ENCODE data around the gene CCDC172. TPM values are rescaled to one million over a fixed set of nuclear protein-coding genes. Genes with fewer than 3 reads are reported as not detected.
"Not testable (repeated sequence)": the region's sequence is repeated elsewhere in the genome, so short reads cannot be mapped to it uniquely, and the experiment has no call there.

Gene CCDC172
- total RNA-seq, 2 donors from 2014 or later, result not detected

DNA sequence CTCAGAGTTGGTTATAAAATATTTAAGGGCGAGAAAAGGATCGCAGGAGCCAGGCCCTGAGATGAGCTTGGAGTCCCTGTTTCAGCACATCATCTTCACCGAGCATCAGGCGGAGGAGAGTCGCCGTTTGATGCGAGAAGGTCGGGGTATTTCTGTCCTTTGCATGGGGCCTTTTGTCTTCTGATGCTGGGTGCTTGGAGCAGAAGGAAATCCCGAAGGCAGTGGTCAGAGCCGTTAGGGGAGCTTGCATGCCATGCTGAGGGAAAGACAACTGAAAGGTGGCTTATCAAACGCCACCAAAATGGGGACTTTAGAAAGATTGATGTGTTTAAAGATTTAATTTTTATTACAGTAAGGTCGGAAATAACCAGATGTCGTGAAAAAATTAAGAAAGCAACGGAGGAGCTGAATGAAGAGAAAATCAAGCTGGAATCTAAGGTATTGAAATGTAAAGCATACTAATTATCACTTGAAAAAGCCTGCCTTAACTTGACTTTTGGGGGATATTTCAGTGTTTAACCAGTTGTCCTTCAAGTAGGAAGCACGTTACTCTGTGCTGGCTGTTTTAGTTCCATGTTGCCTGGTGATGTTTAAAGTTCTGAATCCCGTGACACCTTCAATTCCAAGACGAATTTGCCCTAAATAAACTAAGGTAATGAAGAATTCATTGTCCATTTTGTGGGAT is 845 bp downstream of the CCDC172 start:
- no peak for DNase-seq
- intact Hi-C loops (cut with DNase I, micrococcal nuclease), result no loop called here

DNA sequence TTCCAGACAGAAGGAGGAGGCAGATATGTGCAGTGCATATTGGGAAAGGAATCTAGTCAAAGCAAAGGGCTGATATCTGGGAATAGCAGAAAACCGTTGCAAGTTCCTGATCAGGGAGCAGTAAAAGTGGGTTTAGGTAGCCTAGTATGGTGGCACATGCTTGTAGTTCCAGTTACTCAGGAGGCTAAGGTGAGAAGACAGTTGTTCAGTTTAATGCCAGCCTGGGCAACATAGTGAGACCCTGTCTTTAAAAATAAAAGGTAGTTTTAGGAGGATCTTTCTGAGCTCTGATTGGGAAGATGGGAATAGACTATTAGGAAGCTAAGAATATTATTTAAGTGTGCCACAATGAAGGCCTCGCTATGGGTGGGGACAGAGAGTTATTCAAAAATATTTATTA is 1.7 kb downstream of the CCDC172 start:
- intact Hi-C loops (cut with DNase I, micrococcal nuclease), result no loop called here
- ATAC-seq (no peak), DNase-seq (no peak)

More for the DNA sequence above, 845 bp downstream of the CCDC172 start:
- no peak for ATAC-seq

DNA sequence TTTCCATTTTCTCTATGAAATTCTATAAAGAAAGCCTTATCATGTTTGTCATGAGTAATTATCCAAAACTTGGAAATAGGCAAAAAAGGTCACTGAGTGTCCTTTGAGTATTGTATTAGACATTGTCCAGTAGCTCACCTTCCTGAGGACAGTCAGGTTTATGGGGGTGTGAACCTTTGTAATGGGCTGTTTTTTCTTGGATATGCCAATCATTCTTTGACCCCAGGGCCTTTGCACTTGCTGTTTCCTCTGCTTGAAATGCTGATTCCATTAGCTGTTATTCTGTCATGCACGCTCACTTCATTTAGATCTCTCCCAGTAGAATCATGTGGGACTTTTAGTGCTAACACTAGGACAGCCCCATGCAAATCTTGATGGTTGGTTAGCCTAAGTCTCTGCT is 4.9 kb downstream of the CCDC172 start:
- intact Hi-C loops (cut with DNase I, micrococcal nuclease), result no loop called here
- no peak for DNase-seq
- ATAC-seq, result no peak

DNA sequence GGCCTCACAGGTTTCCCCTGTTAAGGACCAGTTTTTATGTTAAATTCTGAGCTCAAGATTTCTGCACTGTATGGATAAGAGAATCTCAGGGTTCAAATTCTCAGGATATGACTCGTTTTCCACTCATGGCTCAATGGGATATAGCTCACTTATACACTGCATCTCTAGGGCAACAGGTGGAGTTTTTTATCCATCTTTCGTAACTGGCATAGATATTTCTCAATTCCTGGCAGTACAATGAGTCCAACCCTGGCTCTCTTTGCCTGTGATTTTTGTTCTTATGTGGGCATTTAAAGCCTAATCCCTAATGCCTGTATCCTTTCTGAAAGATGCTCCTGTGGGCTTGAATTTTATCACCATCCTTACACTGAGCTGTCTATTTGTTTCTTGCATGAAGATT is 7.6 kb downstream of the CCDC172 start:
- DNase-seq (no peak), ATAC-seq (no peak)
- intact Hi-C loops (cut with DNase I, micrococcal nuclease), result no loop called here

DNA sequence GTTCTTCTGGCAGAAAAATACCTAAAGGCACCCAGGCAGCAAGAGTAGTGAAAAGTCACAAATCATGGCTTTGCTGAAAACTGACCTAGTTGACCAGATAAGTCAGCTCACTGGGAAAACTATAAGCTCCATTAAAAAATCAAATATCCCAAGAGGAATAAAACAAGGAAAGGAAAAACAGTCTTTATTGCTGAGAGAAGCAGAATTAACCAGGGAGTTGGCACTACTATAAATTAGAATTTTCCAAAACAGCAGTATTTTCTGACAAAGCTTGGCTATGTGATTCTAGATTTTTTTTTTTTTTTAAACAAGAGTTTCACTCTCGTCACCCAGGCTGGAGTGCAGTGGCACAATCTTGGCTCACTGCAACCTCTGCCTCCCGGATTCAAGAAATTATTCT is 12.6 kb downstream of the CCDC172 start:
- intact Hi-C loops (cut with DNase I, micrococcal nuclease), result no loop called here
- ATAC-seq (no peak), DNase-seq (no peak)

DNA sequence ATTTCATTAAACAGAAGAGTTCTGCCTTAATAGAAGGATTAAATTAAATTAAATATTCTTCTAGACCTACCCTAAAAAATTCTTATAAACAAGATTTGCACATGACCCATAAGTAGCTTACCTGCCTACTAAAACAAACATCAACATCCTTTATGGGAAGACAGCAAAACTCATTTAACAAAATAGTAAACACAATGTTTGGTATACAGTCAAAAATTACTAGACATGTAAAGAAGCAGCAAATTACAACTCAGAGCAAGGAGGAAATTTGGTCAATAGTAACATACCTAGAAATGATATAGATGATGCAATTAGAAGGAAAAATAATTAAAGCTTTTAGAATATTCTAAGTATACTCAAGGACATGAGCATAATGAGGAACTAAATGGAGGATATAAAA is 27.9 kb downstream of the CCDC172 start:
- intact Hi-C loops (cut with DNase I, micrococcal nuclease), result no loop called here
- ATAC-seq (no peak), DNase-seq (no peak)

DNA sequence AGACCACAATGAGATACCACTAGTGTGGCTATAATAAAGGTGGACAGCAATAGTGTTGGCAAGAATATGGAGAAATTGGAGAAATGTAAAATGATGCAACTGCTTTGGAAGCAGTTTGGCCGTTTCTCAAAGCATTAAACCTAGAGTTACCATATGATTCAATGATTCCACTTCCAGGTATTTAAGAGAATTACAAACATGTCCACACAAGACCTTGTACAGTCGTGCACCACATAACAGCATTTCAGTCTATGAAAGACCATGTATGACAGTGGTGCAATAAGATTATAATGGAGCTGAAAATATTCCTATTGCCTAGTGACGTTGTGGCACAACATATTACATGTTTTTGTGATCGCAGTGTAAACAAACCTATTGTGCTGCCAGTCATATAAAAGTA is 29.6 kb downstream of the CCDC172 start:
- DNase-seq (no peak), ATAC-seq (no peak)
- intact Hi-C loops (cut with DNase I, micrococcal nuclease), result no loop called here

DNA sequence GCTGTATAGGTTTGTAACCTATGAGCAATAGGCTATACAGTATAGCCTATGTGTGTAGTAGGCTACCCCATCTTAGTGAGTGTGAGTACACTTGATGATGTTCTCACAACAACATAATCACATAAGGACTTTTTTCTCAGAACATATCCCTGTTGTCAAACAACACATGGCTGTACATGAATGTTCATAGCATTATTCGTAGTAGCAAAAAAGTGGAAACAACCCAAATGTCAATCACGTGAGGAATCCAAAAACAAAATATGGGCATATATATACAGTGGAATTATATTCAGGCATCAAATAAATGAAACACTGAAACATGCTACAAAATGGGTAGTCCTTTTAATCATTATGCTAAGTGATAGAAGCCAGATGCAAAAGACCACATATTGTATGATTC is 31.1 kb downstream of the CCDC172 start:
- no peak for DNase-seq
- ATAC-seq, result no peak
- intact Hi-C loops (cut with DNase I, micrococcal nuclease), result no loop called here

DNA sequence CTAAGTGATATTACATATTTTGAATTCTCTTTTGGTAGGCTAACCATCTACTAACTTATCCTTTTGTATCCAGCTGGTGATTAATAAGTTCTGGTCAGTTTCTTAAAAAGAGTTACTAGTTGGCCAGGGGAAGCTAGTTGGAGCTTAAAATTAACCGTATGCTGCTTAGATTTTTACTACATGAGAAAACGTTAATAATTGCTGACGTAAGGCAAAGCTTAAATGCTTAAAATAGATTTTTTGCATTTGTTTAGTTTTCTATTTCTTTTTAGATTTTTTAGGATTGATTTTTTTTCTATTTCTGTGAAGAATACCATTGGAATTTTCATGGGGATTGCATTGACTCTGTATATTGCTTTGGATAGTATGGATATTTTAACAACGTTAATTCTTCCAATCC is 32.6 kb downstream of the CCDC172 start:
- ATAC-seq, result no peak
- intact Hi-C loops (cut with DNase I, micrococcal nuclease), result no loop called here
- DNase-seq, result no peak

DNA sequence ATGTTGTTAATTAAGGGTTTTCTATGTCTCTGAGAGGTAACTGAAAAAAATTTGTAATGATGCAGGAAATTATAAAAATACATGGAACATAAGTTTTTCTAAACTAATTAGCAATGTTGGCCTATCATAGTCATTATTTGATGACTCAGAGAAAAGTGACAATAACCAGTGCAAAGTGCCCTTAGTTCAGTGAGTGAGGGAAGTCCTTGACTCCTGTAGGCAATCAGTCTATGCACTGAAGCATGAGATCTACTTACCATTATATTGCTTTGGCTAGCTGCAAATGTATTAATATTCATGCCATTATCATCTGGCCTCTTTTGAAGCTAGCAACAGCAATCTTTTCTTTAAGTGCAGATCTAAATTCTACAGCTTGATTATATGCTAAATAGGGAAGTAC is 40.6 kb downstream of the CCDC172 start:
- DNase-seq, result no peak
- intact Hi-C loops (cut with DNase I, micrococcal nuclease), result no loop called here
- ATAC-seq, result no peak

DNA sequence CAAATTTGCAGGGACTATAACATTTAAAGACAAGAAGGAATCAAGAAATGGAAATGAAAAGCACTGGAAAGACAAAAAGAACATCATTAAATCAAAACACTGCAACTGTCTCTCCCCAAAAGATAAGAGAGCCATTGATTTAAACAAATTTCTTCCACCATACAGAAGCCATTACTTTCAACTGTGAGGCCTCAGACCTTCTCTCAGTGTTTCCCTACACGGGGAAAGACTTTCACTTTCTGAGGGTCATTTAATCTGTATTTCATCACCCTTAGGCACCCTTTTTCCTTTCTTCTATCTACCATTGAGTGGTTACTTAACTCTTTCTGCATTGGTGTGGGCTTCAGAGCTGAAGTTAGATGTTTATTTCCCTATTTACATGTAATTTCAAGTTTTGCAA is 47.5 kb downstream of the CCDC172 start:
- DNase-seq, result no peak
- intact Hi-C loops (cut with DNase I, micrococcal nuclease), result no loop called here
- ATAC-seq, result no peak

DNA sequence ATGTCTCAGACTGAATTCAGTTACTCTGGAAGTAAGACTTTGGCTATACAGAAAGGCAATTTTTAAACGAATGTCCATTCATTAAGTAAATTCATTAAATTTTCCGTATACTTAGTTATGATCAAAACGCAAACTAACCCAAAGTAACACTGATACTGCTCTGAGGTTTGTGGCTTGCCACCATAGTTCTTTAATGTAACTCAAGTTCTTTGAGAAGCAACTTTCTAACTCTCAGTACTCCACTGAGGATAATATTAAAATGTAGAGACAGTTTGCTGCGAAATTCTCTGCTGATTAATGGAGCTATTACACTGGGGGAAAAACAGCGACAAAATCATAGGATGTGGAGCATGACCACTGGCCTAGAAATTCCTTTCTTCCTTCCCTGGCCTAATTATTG is 58.0 kb downstream of the CCDC172 start:
- DNase-seq, result no peak
- intact Hi-C loops (cut with DNase I, micrococcal nuclease), result loop anchor here in 1 of 2 donors (10.0 kb wide), 1 partner anchor 677 kb away; no protein-coding TSS in a partner anchor
- no peak for ATAC-seq

DNA sequence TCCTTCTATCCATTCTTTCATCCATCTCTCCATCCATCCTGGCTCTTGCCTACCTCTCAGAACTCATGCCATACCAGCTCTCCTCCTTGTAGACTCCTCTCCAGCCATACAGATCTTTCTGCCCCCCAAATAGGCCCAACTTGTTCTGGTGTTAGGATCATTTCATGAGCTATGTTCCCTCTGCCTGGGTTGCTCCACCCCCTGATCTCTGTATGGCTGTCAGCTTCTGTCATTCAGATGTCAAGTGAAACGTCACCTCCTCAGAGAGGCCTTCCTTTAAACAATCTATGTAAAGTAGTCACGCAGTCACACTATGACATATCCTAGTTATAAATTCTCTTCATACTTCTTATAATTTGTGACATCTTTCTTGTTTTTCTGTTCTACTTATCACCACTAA is 61.1 kb downstream of the CCDC172 start:
- intact Hi-C loops (cut with DNase I, micrococcal nuclease), result loop anchor here in 1 of 2 donors (5.0 to 10.0 kb wide), 2 partner anchors 588 to 681 kb away; no protein-coding TSS in a partner anchor
- ATAC-seq (no peak), DNase-seq (no peak)

DNA sequence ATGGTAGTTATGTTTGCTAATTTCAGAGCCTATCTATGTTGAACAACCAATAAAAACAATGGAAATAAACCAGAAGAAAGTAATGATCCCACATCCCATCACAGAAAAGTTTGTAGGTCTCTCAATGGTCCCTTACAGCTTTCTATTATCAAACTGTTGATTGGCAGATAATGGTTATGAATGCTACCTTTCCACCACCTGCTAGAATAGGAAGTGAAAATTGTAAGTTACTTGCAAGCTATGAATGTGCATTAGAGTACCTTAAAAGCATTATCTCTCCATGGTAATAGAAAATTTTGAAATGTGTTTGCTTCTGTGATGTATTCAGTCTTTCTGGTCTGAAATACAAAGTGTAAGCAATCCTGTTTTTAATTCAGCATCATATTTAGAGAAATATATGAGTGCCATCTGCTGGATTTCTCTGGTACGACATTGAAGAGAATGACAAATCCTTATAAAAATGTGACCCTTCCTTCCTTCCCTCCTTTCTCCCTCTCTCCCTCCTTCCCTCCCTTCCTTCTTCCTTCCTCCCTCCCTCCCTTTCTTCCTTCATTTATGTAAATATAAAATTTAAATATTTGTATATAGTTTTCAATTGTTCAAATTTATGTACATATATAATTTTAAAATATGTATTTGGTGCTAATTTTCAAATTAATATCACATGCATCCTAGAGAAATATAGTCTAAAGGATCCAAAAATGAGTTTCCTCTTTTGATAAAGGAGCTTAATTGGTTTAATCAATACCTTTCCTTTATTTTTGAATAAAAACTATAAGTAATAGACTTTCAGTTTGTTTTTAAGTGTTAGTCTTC is 62.0 kb downstream of the CCDC172 start:
- intact Hi-C loops (cut with DNase I, micrococcal nuclease), result loop anchor here in 1 of 2 donors (5.0 to 10.0 kb wide), 2 partner anchors 589 to 681 kb away; no protein-coding TSS in a partner anchor
- ATAC-seq, result no peak
- no peak for DNase-seq

DNA sequence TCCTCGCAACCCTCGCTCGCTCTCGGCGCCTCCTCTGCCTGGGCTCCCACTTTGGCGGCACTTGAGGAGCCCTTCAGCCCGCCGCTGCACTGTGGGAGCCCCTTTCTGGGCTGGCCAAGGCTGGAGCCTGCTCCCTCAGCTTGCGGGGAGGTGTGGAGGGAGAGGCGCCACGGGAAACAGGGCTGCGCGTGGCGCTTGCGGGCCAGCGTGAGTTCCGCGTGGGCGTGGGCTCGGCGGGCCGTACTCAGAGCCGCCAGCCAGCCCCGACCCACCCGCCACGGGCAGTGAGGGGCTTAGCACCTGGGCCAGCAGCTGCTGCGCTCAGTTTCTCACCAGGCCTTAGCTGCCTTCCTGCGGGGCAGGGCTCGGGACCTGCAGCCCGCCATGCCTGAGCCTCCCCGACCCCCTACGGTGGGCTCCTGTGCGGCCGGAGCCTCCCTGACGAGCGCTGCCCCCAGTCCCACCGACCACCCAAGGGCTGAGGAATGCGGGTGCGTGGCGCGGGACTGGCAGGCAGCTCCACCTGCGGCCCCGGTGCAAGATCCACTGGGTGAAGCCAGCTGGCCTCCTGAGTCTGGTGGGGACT is 69.1 kb downstream of the CCDC172 start:
- intact Hi-C loops (cut with DNase I, micrococcal nuclease); DNase-seq; ATAC-seq: not testable (repeated sequence)

DNA sequence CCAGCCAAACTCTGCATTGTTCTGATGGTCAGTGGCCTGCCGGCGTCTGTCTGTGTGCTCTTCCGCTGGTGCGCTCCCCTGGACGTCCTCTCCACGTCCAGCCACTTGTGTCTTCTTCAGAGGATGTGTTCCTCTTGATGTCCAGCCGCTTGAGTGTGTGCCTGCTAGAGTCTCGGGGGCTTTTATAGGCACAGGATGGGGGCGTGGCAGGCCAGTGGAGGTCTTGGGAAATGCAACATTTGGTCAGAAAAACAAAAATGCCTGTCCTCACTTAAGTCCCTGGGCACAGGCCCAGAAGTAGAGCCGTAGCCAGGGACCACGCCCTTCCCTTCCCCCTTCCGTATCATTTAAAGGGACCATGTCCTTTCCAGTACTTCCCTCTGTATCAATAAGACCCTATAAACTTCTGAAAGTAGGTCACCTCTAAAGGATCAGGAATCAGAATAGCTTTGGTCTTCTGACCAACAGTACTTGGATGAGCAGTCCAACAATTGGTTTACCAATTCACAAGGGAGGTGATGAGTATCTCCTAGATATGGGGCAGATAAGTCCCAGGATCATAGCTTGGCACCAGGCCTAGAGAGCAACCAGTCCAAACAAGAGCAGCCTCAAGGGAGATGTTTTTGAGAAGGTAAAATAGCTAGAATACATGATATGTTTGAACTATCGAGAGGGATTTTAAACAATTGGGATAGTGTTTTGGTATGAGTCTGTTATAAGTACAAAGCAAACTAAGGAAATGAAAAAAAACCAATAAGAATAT is 71.2 kb downstream of the CCDC172 start:
- ATAC-seq (no peak), DNase-seq (no peak)
- intact Hi-C loops (cut with DNase I, micrococcal nuclease), result no loop called here

DNA sequence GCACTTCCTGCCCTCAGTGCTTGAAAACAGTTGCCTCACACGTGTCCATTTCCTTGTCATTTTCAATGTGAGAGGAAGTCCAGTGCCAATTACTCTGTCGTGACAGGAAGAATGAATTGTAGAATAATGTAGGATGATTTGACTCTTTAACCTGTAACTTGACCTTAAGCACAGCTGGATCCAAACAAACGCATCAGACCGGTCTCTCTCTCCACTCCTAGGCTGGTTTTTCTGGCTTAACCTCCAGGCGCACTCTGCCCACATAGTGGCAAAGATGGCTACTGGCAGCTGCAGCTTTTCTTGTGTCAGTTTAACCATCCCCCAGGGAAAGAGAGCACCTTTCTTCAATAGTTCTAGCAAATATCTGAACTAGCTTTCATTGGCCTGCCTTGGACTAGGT is 74.0 kb downstream of the CCDC172 start:
- intact Hi-C loops (cut with DNase I, micrococcal nuclease), result no loop called here
- ATAC-seq (no peak), DNase-seq (no peak)

DNA sequence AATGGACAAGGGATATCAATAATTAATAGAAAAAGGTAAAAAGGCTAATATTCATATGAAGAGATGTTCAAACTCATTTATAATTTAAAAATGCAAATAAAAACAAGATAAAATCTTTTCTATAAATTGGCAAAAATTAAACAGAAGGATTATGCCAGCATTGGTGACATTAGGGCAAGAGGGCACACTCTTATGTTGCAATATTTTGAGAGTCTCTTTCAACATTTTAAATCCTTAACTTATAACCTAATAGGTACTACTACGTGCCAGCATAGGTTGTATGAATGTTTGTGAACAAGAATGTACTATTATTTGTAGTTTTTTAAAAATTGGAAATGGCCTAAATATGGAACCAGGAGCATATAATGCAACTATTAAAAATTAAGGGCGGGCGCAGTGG is 78.6 kb downstream of the CCDC172 start:
- intact Hi-C loops (cut with DNase I, micrococcal nuclease), result no loop called here
- no peak for ATAC-seq
- no peak for DNase-seq

DNA sequence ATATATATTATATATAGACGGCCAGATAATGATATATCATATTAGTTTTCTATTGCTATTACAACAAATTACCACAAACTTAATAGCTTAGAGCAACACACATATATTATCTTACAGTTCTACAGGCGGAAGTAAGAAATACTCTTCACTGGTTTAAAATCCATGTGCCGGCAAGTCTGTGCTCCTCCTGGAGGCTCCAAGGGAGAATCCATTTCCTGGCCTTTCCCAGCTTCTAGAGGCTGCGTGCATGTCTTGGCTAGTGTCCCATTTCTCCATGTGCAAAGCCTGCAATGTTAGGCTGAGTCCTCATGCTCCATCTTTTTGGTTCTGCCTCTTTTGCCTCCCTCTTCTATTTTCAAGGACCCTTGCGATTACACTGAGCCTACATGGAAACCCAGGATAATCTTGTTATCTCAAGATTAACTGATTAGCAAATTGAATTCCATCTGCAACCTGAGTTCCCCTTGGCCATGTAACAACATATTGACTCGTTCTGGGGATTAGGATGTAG is 79.5 kb downstream of the CCDC172 start:
- DNase-seq, result no peak
- intact Hi-C loops (cut with DNase I, micrococcal nuclease), result no loop called here
- no peak for ATAC-seq
